Mesenteric fat pad (tissue), 1 donor: Measurements from ENCODE around the gene CTNNA1. TPM values are rescaled to one million over a fixed set of nuclear protein-coding genes. Genes with fewer than 3 reads are reported as not detected.

Experiments
- DNase-seq: peaks from one replicate; pipeline ENCODE4 v3.0.0-alpha.2; 2020; ENCODE audit warnings: low spot score
- total RNA-seq: library from RNA; stranded (reverse); fragmentation: NEBNext Ultra II Directional; extraction: Animal tissue kit (Norgen Biotek cat#: 25700); gene quantifications from one replicate; pipeline ENCODE4 v1.2.1, GENCODE V29; 2021
- donor health status: DM: yes; HTN: yes; CAD: no.

Gene CTNNA1
- total RNA-seq, 1 donor from 2014 or later, result 355 TPM

GRCh38 chr5:138844812-138845513 is 91.7 kb downstream of the CTNNA1 start:
- no peak for DNase-seq

GRCh38 chr5:138849439-138849838 is 96.2 kb downstream of the CTNNA1 start:
- no peak for DNase-seq

- no peak for DNase-seq
Observed at GRCh38 chr5:138849882-138850281, 96.7 kb downstream of the CTNNA1 start.

- no peak for DNase-seq
Observed at GRCh38 chr5:138850865-138851435, 97.7 kb downstream of the CTNNA1 start.

GRCh38 chr5:138853132-138853531 is 99.9 kb downstream of the CTNNA1 start:
- DNase-seq, result no peak

- DNase-seq, result no peak
Observed at GRCh38 chr5:138867011-138867410, 113.8 kb downstream of the CTNNA1 start.

GRCh38 chr5:138869038-138869437 is 115.8 kb downstream of the CTNNA1 start:
- no peak for DNase-seq

- DNase-seq, result no peak
Observed at GRCh38 chr5:138869763-138870500, 116.7 kb downstream of the CTNNA1 start.

GRCh38 chr5:138870611-138871010 is 117.4 kb downstream of the CTNNA1 start:
- DNase-seq, result no peak

GRCh38 chr5:138872841-138873465 is 119.7 kb downstream of the CTNNA1 start:
- no peak for DNase-seq

- no peak for DNase-seq
Observed at GRCh38 chr5:138873466-138874221, 120.4 kb downstream of the CTNNA1 start.

GRCh38 chr5:138874241-138874640 is 121.0 kb downstream of the CTNNA1 start:
- DNase-seq, result no peak

GRCh38 chr5:138874771-138875551 is 121.7 kb downstream of the CTNNA1 start, which contains the start of gene LRRTM2:
Gene LRRTM2 (minus strand): TSS chr5:138875335. CDS start chr5:138874911, 424 bp downstream.
- DNase-seq, result no peak

- no peak for DNase-seq
Observed at GRCh38 chr5:138875552-138875875, 122.3 kb downstream of the CTNNA1 start.

GRCh38 chr5:138875946-138876345 is 122.7 kb downstream of the CTNNA1 start:
- DNase-seq, result no peak

GRCh38 chr5:138876811-138877210 is 123.6 kb downstream of the CTNNA1 start:
- no peak for DNase-seq

- no peak for DNase-seq
Observed at GRCh38 chr5:138878437-138879235, 125.4 kb downstream of the CTNNA1 start.

GRCh38 chr5:138883211-138883610 is 130.0 kb downstream of the CTNNA1 start:
- DNase-seq, result no peak

GRCh38 chr5:138884094-138884493 is 130.9 kb downstream of the CTNNA1 start:
- DNase-seq, result no peak

GRCh38 chr5:138884554-138884953 is 131.3 kb downstream of the CTNNA1 start:
- DNase-seq, result no peak
